ENCODE measurements around the gene RMND1.
A peak's percentile ranks its signal among the peaks of the same experiment; 100 is the strongest.

Gene RMND1, protein sequence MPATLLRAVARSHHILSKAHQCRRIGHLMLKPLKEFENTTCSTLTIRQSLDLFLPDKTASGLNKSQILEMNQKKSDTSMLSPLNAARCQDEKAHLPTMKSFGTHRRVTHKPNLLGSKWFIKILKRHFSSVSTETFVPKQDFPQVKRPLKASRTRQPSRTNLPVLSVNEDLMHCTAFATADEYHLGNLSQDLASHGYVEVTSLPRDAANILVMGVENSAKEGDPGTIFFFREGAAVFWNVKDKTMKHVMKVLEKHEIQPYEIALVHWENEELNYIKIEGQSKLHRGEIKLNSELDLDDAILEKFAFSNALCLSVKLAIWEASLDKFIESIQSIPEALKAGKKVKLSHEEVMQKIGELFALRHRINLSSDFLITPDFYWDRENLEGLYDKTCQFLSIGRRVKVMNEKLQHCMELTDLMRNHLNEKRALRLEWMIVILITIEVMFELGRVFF

DNA sequence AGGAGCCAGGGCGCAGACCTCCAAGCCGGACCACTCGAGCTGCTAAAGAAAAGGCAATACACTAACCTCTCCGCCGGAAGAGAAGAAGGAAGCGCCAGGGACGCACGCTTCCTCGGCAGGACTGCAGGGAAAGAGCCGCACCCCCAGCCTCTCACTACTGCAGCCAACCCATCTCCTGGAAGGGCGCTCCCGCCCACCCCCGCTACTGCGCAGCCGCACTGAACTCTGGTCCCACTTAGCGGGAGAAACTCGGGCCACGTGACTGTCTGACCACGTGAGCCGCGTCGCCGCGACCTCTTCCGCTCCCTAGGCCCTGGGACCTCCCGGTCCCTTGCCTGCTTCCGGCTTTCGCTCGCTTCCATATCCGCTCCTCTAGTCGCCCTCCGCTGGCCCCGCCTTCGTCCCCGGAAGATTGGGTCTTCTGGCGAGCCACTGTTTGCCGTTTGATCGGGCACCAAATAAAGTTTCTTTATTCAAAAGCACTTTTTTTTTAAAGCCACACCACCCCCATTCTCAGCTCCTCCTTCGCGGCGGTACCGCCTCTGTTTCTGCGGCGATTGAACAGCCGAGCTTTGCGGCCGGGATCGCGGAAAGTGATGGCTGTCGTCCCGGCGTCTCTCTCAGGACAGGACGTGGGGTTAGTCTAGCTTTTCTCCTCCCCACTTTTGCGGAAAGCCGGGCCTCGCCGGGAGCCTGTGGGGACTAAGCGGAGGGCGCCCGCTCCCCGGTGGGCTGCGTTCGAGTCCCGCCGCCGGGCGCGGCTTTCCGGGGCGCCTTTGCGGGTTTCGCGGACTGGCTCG is at the start of gene RMND1:
TSS of gene RMND1 (minus strand) at position 177 of the 800 bp plus-strand sequence. CDS start 6,315 bp downstream, outside the sequence.
- FAIRE-seq: peak; percentile 90

DNA sequence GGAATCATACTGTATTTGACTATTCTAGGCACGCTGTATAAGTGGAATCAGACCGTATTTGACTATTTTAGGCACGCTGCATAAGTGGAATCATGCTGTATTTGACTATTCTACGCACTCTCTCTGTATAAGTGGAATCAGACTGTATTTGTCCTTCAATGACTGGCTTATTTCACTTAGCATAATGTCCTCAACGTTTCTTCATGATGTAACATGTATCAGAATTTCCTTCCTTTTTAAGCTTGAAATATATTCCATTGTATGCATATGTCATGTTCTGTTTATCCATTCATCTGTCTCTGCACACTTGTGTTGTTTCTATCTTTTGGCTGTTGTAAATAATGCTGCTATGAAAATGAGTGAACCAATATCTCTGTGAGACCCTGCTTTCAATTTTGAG is 47.6 kb upstream of the RMND1 start:
- no peak for FAIRE-seq

DNA sequence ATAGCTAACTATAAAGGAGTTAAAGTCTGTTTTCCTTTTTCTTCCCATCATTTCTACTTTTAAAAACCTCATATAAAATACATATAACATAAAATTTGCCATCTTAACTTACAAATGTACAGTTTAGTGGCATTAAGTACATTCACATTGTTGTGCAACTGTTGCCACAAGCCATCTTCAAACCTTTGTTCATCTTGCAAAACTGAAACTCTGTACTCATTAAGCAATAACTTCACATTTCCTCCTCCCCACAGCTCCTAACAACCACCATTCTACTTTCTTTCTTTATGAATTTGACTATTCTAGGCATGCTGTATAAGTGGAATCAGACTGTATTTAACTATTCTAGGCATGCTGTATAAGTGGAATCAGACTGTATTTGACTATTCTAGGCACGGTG is 46.4 kb upstream of the RMND1 start:
- no peak for FAIRE-seq

DNA sequence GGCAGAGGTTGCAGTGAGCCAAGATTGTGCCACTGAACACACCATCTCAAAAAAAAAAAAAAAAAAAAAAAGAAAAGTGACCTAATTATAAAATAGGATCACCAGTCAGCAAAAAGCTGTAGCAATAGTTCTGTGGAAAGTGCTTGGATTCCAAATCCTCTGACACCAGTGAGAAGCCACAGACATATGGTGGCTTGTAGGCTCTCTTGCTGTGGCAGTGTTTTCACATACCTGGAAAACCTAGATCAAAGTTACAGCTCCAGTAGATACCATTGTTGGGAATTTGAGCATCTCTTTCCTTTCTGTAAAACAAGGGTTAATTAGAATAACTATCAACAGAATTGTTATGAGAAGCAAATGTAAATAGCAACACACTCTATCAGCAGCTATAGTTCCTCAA is 46.0 kb upstream of the RMND1 start:
- no peak for FAIRE-seq

DNA sequence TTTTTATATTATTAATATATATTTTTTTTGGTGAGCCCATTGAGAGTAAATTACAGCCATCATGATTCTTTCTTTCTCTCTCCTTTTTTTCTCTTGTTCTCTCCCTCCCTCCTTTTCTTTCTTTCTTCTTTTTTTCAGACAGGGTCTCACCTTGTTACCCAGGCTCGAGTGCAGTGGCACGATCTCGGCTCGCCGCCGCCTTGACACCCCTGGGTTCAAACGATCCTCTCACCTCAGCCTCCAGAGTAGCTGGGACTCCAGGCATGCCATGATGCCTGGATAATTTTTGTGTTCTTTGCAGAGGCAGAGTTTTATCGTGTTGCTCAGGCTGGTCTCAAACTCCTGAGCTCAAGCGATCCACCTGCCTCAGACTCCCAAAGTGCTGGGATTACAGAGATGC is 43.5 kb upstream of the RMND1 start:
- FAIRE-seq: no peak

DNA sequence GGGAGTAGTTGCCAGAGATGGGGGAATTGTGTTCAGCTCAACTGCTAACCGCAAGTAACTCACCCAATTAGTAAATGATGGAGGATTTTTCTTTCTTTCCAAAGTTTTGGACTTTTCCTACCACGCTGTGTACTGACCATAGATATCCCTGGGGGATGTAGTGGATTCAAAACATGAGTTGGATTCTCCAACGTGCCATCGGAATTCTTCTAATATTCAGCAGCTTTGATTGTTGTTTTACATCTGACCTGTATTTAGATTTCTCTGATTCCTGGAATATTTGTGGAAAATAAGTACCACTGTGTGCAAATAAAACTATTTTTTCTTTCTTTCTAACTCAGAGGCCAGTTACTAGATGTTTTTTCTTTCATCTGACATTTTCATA is 43.0 kb upstream of the RMND1 start:
- no peak for FAIRE-seq

DNA sequence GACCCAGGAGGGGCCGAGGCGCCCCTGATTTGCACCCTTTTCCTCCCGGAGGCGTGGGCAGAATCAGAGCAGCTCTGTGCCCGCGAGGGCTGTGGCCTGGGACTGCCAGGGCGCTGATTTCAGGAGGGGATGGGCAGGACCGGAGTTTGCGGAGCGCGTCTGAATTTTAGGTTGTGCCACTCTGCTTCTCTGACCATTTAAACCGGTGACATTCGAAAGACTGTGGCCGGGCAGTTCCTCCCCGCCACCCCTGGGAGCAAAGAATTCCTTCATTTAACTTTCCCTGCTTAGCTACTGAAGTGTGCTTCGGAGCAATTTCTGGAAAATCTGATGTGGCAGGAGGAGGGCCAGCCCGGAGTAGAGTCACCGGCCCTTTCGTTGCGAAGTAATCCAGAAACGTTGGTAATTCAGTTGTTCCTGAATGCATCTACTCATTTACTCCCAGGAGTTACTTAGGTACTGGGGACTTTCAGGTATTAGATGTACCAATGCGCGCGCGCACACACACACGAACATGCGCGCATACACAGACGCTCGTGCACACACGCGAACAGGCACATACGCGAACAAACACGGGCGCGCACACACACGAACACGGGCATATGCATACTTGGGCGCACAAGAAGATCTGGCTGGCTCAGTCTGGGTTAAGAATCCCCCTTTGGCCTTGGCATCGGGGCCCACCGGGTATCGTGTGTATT is 42.5 kb upstream of the RMND1 start:
- FAIRE-seq: no peak

DNA sequence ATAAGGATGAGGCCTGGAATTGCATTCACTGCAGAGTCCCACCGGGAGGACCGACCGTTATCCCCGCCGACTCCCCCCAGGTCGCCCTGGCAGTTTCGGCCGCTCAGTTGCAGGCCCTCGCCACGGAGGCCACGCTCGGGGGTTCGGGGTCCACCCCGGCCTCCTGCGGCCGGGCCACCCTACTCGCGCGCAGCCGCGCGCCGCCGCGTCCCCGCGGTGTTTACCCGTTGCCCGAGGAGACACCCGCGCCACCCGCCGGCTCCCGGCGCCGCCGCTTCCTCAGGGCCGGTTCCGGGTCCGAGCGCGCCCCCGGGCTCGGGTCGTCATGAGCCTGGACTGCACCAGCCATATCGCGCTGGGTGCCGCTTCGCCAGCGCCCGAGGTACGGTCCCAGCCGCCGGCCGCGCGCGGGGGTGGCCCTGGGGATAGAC is 41.9 kb upstream of the RMND1 start, which contains the start of gene CCDC170:
TSS of gene CCDC170 (plus strand) at position 214 of the 431 bp plus-strand sequence. CDS start at position 326, 112 bp downstream.
- no peak for FAIRE-seq

DNA sequence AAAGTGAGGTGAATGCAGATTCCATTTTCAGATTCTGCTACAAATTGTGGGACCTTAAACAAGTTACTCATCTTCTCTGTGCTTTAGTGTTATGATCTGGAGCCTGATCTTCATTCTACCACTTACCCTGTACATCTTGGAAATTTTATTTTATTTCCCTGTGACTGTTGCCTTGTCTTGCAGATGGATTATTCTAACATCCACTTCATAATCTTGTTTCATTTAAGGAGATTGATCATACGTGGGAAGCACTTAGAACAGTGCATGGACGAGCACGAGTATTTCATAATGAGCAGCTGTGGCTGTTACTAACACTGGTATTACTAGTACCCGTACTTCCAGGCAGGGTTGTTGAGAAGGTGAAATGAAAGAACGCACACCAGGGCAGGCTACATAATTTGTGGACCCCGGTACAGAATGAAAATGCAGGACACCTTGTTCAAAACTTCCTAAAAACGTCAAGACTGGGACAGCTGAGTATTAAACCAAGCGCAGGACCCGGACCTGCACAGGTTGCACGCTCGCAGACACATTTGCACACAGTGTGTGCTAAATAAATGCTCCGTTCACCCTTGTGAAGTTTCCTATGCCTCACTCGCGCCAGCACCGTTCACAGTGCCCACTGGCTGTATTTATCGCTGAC is 41.4 kb upstream of the RMND1 start:
- FAIRE-seq: no peak

DNA sequence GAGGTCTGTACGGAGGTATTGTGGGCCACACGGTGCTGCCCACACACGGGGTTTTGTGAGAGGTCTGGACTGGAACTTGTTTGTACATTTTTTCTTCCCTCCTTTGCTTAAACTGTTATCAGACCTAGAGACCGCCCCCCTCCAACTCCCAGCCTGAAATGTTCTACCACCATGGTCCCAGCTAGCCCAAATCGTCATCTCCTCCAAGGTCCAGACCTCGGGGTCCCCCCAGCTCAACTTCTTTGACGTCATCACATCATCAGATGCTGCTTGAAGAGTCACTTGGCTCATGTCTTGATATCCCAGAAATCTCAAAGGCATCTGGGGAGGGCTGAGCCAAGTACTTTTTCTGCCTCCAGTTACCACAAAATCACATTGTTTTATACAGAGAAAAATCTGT is 39.1 kb upstream of the RMND1 start:
- FAIRE-seq: no peak

DNA sequence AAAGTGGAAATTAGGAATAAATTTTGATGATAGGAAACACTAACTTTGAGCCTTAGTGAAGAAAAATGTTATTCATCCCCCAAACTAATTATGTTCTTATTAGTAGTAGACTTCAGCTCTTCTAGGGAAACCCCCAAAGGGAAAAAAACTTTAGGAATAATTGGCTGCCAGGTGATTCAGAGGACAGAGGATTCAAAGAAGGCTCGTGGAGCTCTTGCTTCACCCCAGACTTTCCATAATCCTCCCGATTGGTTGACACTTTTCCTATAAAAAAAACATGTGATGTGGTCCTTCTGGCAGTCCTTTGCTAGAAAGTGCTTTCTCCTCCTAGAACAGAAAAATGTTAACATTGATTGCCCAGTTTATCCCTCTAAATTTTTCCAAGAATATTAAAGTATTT is 36.3 kb upstream of the RMND1 start:
- FAIRE-seq: no peak

DNA sequence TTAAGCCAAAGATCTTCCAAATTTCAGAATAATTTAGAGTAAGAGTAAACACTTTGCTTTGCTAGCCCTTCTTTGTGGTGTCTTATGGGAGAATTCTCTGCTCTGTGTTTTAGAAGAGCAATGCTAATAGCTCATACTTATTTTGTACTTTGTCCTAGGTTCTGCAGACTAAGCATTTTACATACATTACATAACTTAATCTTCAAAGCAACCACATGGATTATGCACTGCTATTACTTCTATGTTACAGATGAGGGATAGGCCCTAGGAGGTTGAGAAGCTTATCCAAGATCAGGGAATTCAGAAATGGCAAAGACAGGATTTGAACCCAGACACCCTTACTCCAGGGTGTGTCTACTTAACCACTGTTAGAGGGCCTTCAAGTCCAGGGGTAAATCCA is 32.1 kb upstream of the RMND1 start:
- peak; percentile 58 for FAIRE-seq

DNA sequence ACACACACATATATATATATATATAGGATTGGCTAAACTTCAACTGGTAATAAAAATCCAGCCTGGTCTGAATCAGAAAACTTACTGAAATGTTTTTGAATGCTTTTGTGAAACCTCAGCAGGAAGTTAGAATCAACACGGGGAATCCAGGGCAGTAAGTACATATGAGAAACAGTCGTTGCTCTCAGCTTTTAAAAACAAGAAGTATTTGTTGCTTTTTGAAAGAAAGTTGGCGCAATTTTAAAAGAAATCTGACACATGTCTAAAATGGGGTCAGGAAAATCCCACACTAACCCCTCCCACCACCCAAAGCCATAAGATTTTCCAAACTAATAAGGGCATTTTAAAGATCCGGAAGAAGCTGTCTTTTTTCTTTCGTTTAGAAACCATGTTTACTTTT is 30.4 kb upstream of the RMND1 start:
- no peak for FAIRE-seq

DNA sequence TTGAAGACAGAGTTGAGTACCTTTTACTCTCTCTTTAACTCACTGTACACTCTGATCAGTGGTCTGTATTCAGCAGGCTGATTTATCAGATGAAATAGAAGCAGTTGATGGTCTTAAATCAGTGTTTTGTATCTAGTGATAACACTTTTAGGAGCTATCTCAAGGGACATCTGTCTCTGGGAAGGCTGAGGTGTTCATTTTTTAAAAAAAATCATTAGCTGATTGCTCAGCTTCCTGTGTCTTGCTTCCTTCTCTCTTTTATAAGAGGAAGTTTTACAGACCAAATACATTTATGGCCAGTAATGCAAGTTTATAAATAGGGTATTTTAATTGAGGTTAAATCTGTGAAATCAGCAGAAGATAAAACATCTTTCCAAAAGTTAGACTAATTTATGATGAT is 29.9 kb upstream of the RMND1 start:
- no peak for FAIRE-seq

DNA sequence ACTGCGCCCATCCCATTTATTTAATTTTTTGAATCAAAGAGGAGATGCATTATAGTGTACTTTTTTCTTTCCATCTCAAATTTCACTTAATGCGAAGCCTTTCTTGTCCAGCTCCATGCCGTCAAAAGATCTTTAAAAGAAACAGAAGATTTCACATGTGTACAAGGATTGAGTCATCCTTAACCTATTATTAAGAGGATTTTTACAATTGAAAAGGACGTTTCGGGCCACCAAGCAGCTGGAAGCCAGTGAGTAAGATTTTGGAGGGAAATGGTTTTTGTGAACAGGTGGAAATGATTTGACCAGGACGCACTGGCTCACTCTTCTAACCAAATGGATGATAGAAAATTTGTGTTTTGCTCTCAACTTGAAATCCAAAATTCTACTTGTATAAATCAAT is 26.7 kb upstream of the RMND1 start:
- FAIRE-seq: no peak

DNA sequence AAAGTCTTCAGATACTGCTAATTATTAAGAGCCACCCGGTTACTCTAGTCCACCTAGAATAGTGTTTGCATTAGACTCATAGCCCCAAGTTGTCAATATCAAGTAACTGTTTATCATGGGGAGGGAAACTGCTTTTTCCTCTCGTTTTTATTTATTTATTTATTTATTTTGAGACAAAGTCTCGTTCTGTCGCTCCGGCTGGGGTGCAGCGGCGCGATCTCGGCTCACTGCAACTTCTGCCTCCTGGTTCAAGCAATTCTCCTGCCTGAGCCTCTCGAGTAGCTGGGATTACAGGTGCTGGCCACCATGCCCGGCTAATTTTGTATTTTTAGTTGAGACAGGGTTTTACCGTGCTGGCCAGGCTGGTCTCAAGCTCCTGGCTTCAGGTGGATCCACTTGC is 25.8 kb upstream of the RMND1 start:
- FAIRE-seq: no peak

DNA sequence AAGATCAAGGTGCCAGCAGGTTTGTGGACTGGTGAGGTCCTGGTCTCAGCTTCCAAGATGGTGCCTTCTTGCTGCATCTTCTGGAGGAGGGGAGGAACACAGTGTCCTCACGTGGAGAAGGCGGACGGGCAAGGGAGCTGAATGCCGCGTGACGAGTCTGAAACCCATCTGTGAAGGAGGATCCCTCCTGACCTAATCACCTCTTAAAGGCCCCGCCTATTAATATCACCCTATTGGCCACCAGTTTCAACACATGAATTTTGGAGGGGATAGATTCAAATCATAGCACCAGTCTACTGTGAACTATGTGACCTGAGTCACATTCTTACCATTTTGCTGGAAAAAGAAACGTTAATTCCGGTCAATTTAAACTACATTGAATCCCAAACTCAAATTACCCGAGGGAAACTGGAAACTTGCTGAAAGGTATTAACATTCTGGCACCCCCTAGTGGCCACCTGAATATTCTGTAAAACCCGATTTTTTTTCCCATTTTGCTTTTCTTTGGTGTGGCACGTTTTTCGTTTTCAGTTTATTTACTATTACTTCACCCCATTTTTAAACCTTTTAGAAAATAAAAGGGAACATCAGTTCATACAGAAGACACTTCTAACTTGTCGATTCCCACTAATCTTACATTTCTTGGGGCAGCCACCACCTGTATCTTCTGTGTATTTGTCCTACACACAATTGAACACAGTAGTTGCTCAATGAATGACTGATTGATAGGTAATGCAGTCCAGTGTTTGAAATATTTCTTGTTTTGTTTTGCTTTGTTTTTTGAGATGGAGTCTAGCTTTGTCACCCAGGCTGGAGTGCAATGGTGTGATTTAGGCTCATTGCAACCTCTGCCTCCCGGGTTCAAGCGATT is 24.0 kb upstream of the RMND1 start:
- FAIRE-seq: peak; percentile 95

DNA sequence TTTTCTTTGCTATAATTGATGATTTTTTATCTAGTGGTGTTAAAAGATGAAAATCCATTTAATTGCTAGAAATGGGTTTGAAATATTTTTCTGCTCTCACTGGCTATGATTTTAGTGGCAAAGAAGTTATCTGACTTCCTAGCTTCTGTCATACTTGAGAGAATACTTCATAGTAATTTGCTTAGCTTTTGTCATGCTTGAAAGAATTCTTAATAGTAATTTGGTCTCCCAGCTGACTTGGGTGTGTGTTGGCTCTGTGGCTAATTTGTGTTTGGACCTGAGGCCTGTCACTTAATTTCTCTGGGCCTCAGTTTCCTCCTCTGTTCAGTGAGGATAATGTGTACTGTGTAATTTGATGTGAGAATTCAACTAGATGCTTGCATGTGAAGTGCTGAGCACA is 12.8 kb upstream of the RMND1 start:
- FAIRE-seq: no peak

DNA sequence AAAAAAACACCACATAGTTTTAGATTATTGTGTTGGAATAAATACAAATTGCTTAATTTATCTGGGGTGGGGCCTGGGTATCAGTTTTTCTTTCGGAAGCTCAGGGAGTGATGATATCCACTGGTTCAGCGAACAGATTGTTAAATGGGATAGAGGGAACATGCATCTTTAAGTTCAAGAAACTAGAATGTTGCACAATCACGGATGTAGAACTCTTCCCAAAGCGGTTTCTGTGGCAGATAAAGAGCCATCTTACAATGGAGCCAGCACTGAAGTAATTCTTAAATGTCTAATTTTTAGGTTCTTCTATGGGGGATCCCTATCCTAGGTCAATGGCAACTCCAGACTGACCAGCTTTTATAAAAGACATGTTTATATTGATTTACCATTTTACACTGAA is 9.7 kb upstream of the RMND1 start:
- no peak for FAIRE-seq

DNA sequence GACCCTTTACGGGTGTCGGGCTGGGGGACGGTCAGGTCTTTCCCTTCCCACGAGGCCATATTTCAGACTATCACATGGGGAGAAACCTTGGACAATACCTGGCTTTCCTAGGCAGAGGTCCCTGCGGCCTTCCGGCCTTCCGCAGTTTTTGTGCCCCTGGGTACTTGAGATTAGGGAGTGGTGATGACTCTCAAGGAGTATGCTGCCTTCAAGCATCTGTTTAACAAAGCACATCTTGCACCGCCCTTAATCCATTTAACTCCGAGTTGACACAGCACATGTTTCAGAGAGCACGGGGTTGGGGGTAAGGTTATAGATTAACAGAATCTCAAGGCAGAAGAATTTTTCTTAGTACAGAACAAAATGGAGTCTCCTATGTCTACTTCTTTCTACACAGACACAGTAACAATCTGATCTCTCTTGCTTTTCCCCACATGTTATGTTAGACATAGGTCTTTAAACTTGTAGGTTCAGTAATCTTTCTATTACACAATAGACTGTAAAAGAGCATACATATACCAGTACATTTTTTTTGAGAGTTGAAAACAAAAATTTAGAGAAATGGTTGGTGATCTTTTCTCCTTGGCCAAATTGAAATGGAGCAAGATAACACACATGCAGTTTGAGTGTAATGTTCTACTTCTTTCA is 3.9 kb upstream of the RMND1 start:
- peak; percentile 78 for FAIRE-seq

DNA sequence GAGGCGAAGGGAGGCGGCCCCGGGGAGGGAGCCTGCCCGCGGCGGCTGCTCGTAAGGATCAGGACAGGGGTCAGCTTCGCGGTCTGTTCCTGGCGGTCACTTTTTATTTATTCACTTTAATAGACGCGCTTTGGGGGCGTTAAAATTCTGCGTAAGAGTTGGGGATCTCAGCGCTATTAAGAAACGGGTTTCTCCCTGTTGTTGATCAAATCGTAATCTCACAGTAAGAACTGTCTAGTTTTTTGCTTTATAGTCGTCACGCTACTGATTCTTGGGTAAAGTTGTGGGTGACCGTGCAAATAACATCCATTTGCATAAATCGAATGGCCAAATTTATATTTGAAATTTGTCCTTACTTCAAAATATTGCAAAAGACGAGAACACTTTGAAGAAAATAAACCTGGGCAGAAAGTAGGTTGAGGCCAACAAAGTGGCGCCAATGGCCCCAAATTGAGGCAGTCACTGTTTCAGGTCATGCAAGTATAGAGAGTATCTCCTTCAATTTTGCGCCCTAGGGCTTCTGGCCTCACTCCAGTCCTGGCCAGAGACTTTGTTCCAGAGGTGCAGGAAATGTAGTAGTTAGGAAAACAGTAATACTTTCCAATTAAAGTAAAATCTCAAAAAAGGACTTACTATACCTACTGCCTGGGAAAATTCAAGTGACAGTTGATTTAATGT is 963 bp upstream of the RMND1 start:
- FAIRE-seq: no peak
